Stimulated activated CD8-positive, alpha-beta memory T cell treated with anti-CD3 and anti-CD28 coated beads, Interleukin-7, amount 100 ng/mL, for 1 hour (primary cell): ENCODE data around the gene ZNF628.
"Not testable (repeated sequence)": the region's sequence is repeated elsewhere in the genome, so short reads cannot be mapped to it uniquely, and the experiment has no call there.

Experiments used
- DNase-seq, 2 donors: peaks; one replicate each; pipeline ENCODE4 v3.0.0-alpha.2; 2020; ENCODE audit warnings: low read depth in 2 of 2

Gene ZNF628

DNA sequence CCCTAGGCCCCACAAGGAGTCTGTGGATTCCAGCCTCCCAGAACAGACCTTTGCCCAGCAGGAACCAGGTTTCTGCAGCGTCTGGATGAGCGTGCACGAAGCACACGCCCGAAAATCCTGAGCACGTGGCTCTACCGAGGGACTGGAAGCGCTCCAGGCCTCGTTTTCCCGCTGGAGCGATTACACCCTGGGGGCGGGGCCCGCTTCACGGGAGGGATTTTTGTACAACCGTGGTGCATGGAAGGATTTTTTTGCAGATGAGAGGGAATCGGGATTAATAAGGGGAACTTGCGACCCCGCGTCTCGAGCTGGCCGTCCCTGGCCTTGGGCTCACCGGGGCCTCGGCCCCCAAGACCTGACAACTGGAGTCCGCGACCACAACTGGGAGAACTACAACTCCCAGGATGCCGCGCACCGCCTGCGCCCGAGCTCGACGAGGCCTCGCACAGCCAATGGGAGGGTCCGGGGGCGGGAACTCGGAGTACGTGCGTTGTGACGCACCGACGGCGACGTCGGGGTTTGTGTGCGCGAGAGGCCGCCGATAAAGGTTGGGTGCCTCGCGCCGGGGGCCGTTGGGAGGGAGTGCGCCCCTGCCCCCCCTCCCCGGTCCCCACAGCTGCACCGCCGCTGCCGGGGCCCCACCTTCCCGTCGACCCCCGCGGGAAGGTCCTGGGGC lies at the start of gene ZNF628:
Gene ZNF628, plus strand, starts transcription at position 518 of the 676 bp plus-strand sequence. CDS start 3,294 bp downstream, outside the sequence.
- DNase-seq: peak; percentile 93 to 96

DNA sequence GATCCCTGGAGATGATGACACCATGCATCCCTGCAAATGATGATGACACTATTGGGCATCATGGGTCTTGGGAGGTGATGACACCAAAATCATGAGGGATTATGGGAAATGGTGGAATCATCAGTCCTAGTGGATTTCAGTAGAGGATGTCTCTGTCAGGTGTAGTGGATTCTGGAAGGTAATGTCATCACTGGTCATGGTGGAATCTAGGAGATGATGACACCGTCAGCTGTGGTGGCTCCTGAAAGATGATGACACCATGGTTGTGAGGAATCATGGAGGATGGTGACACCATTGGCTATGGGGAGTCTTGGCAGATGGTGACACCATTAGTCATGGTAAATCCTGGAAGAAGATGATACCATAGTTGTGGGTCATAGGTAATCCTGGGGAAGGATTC lies 45.2 kb upstream of the ZNF628 start:
- no peak for DNase-seq

DNA sequence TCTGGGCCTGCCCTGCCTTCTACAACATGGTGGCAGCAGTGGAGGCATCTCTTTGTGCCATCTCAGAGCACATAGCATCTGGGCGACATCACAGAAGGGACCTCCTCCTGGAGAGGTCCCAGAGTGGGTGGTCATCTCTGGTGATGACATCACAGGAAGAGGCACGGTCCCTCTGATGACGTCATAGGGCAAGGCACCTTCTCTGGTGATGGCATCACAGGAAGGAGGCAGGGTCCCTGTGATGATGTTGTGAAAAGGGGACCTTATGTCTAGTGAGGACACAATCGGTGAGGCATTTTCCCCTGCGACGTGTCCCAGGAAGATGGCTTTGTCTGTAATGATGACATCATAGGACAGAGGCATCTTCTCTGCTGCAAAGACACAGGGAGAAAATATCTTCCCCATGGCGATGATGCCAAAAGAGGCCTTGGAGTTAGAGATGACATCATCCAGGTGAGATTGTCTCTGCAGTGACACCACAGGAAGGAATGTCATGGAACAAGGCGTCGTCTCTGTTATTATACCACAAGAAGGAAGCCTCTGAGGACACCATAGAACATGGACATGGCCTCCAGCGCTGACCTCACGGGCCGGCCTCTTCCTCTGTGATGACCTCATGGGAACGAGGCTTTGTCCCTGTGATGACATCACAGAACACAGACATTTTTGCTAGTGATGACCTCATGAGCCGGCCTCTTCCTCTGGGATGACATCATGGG lies 44.0 kb upstream of the ZNF628 start:
- DNase-seq: no peak

DNA sequence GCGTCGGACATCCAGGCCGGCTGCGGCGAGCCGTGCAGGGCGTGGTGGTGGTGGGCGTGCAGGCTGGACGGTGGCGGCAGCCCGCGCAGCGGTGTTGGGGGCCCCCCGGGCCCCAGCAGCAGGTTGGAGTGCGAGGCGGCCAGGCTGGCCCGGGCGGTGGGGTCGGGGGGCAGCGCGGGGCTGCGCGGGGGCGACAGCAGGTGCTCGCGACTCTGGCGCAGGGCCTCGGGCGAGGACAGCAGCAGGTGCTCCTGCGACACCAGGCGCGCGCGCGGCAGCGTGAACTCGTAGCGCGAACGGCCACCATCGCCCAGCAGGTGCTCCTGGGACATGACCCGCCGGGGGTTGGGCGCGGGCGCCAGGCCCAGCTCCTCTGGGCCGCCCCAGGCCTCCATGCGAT lies 43.1 kb upstream of the ZNF628 start:
- no peak for DNase-seq

DNA sequence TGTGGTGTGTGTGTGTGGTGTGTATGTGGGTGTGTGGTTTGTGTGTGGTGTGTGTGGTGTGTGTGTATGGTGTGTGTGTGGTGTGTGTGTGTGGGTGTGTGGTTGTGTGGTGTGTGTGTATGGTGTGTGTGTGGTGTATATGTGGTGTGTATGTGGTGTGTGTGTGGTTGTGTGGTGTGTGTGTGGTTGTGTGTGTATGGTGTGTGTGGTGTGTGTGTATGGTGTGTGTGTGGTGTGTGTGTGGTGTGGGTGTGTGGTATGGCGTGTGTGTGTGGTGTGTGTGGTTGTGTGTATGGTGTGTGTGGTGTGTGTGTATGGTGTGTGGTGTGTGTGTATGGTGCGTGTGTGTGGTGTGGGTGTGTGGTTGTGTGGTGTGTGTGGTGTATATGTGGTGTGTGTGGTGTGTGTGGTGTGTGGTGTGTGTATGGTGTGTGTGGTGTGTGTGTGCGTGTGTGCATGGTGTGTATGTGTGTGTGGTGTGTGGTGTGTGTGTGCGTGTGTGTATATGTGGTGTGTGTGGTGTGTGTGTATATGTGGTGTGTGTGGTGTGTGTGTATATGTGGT lies 42.0 kb upstream of the ZNF628 start:
- DNase-seq: no peak

DNA sequence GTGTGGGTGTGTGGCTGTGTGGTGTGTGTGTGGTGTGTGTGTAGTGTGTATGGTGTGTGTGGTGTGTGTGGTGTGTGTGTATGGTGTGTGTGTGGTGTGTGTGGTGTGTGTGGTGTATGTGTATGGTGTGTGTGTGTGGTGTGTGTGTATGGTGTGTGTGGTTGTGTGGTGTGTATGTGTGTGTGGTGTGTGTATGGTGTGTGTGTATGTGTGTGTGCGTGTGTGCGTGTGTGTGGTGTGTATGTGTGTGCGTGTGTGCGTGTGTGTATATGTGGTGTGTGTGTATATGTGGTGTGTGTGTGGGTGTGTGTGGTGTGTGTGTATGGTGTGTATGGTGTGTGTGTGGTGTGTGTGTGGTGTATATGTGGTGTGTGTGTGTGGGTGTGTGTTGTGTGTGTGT lies 41.4 kb upstream of the ZNF628 start:
- DNase-seq: no peak

DNA sequence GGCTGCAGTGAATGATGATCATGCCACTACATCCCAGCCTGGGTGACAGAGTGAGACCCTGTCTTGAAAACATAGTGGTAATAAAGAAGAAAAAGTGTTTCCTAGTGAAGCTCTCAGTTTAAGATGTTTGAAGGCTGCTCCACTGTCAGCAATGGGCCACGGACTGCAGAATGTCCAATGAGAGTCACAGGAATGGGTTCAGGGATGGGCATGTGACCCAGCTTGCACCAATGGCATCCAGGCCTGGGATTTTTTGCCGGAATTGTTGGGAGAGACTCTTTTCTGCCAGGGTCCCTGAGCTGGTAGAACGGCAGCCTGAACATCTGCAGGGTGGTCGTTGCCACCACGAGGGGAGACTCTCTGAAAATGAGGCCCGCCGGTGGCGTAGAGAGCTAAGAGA lies 39.6 kb upstream of the ZNF628 start:
- no peak for DNase-seq

DNA sequence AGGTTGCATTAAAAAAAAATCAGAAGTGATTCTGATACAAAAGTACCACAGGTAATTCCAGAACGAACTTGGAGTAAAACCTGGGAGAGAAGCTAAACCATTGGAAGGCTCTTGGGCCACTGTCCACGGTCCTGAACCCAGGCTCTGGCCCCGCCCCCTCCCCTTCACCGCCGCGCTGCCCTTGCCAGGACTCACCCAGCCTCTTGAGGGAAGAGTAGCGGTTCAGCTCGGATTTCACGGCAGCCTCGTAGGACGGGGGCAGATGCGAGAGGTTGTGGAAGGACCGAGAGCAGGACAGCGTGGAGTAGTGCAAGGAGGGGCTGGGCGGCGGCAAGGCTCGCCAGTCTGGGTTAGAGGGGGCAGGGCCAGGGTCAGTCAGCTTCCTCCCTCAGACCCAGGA lies 39.0 kb upstream of the ZNF628 start:
- DNase-seq: no peak

DNA sequence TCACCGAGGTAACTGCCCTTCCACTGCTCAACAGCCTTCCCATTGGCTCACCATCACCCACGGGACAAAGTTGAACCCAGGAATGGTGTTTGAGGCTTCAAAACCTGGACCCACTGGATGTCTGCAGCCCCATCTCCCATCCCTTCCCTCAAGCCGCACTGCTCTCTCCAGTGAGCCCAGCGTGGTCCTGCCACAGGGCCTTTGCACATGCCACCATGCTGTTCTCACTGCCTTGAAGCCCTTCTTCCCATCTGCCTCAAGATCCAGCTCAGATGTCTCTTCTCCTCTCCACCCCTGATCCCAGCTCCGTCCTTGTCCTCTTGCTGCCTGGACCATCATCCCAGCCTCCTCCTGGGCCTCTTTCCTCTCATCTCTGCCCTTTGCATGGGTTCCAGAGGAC lies 37.4 kb upstream of the ZNF628 start:
- DNase-seq: no peak

DNA sequence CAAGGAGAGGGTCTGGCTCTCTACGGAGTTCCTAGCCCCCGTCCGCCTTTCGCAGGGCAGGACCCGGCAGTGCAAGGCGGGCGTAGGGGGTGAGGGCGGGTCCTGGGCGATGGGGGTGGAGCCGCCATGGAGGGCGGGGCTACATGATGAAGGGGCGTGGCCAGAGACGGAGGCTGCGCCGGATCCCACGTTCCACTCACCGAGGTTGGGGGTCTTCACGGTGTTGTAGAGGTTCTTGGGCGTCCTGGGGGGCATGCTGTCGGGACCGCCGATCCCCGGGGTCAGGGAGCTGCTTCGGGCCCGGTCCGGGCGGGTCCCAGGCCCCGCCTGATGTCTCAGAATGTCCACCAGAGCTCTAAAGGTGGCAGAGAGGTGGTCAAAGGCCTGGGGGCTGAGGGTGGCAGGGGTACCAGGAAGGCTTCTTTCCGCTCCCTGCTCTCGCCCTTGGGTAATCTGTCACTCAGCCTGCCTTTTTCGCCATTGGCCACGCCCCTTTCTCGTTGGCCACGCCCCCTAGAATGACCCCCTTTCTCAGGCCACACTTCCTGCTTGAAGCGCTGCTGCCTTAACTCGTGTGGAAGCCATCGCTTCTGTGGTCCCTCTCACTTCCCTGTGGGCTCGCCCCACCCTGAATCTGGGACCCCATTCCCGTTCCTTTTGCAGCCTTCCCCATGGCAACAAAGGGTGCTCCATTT lies 35.9 kb upstream of the ZNF628 start:
- no peak for DNase-seq

DNA sequence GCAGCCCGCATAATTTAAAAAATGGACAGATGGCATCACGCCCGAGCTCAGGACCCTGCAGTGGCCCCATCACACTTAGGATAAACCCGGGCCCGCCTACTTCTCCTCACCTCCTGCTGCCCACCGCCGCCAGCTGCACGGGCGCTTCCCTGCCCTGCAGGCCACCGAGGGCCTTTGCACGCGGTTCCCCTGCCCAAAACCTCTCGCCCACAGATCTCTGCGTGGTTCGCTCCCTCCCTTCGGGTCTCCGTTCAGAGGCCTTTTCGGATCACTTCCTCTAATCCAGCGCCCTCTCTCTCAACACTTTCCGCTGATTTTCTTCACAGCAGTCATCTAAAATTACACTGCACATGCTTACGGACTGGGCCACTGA lies 35.1 kb upstream of the ZNF628 start:
- no peak for DNase-seq

DNA sequence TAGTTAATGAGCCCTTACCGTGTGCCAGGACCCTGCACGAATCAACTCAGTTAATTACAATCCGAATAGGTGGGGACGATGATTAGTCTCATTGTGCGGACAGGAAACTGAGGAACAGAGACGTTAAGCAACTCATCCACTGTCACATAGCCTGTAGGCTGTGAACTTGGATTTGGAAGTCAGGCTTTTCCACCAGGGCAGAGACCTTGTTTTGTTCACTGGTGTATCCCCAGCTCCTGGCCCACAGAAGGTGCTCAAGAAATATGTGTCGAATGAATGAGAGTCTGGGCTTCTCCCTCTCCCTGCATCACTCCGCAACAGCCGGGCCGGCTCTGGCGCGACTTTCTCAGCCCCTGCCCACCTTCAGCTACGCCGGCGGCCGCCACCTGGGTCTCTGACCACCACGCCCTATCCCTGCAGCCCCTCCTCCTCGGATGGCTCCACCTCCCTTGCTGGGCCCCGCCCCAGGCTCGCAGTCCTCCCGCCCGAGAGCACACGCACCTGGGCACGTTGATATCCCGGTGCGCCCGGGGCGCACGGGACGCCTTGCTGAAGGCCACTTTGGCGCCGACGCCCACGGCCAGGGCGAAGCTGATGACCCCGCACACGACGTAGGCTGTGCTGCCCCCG lies 34.6 kb upstream of the ZNF628 start:
- no peak for DNase-seq

DNA sequence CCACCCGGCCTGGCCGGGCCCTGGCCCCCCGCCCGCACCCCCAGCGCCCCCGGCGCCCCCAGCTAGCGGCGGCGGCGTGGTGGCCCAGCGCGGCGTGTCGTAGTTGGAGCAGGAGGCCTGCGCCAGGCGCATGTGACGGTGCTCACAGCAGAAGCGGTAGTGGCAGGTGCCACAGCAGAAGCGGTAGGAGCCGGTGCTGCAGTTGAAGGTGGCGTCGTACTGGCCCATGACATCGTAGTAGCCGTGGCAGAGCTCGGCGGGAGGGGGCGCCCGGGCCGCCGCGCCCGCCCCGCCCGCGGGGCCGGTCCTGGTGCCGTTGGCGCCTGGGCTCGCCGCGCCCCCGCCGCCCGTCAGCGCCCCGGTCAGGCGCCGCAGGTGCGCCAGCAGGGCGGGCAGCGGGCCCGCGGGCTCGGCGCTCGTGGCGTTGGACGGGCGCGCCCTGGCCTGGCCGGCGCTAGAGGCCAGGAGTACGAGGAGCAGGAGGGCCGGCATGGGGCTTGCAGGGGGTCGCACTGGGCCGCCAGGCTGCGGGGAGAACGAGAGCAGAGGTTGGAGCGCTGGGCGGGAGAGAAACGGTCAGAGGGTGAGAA lies 34.0 kb upstream of the ZNF628 start:
- no peak for DNase-seq

DNA sequence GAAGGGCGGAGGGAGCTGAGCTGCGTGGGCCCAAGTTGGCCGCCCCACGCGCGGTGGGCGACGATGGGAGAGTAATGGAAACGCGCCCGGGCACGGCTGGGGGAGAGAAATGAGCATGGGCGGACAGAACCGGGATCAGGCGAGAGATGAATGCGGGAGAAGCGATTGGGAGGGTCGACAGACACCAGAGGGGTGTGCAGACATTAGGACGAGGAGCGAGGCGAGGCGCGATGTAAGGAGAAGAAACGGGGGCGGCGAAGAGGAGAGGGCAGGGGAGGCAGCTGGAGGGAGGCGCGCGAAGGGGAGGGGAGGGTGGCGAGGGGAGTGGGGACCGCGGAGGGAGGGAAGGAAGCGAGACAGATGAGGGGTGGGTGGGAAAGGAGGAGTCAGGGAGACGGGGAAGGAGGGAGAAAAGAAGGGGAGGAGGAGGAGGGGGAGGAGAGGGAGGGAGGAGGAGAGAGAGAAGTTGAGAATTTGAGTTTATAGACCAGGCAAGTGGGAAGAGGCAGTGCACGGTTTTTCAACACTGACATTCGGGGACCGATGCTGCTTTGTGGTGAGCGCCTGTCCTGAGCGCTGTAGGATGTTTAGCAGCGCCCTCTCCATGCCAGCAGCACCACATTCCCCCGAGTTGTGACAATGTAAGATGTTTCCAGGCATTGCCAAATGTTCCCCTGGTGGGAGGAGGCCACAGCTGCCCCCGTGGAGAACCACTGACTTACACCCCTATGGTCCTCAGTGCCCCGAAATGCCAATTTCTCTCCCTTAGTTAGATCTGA lies 33.2 kb upstream of the ZNF628 start, which contains the start of gene SHISA7:
Gene SHISA7, minus strand, starts transcription at position 256 of the 779 bp plus-strand sequence. CDS start 437 bp downstream, outside the sequence.
- no peak for DNase-seq

DNA sequence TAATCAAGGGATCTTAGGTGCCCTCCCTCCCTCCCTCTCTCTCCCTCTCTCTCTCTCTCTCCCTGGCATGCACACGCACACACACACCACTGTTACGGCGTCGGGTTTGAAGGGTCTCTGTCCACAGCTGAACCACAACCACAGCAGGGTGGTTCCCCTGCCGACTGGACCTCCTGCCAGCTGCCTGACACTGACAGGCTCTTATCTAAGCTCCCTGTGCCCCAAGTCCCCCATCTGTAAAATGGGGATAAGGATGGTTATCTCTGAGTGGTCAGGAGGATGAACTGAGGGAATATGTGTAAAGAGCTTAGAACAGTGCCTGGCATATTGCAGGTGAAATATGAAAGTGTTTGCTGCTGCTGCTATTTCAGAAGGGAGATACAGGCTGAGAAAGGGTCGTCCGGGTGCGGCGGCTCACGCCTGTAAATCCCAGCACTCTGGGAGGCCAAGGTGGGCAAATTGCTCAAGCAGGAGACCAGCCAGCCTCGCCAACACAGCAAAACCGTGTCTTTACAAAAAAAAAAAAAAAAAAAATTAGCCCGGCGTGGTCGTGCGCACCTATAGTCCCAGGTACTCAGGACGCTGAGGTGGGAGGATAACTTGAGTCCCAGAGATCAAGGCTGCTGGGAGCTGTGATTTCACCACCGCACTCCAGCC lies 32.5 kb upstream of the ZNF628 start:
- DNase-seq: no peak

DNA sequence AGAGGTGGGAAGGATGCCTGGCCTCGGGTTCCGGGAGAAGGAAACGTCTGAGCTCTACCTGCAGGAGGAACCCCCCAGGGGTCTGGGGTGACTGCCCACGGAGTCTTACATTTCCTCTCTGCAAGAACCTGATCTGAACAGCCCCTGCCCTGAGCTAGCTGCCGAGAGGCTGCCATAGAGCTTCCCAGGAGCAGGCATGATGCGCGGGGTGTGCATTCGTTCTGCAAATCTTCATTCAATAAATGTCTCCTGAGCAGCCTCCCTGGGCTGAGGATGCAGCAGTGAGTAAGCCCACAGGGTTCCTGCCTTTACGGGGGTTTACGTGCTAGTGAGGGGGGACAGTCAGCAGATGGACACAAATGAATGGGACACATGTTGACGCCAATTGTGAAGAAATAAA lies 31.8 kb upstream of the ZNF628 start:
- DNase-seq: no peak

DNA sequence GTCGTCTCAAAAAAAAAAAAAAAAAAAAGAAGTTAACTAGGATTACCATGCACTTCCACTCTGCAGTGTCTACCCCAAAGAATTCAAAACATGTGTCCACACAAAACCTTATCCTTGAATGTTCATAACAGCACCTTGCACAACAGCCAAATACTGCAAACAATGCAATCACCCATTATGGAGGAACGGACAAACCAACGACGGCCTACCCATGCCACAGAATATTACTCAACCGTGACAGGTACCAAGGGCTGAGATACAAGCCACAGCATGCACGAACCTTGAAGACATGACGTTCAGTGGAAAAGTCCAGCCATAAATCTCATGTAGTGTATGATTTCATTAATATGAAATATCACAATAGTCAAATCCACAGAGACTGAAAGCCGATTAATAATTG lies 30.4 kb upstream of the ZNF628 start:
- DNase-seq: no peak

DNA sequence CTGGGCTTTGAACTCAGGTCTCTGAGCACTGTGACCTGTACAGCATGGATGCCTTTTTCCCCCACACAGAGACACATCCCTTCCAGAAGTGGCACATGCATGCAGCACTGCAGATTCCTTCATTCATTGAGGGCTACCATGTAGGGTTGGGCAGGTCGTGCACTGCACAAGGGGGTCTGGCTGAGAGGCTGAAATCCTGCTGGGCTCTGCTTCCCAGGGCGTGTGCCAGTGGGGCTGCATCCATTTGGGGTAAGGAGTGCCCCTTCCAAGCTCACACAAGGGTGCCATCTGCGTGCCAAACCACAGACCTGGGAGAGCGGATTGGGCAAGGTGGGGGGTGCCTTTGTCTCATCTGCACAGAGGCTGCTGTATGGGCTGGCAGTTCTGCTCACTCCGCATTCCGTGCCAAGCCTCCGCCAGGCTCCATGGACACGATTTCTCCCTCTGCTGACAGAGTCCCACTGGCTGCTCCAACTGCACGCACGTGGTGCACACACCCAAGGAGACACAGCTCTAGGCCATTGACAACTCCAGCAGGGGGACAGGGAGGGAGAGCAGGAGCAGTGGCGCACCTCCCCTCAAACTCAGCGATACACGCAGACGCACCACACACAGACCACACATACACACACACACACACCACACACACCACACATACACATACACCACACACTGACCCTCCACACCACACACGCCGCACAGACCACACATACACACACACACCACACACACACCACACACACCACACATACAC lies 28.8 kb upstream of the ZNF628 start:
- no peak for DNase-seq

DNA sequence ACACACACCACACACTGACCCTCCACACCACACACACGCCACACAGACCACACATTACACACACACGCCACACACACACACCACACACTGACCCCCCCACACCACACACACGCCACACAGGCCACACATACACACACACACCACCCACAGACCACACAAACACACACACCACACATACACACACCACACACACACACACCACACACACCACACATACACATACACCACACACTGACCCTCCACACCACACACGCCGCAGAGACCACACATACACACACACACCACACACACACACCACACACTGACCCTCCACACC lies 28.3 kb upstream of the ZNF628 start:
- DNase-seq: not testable (repeated sequence)

DNA sequence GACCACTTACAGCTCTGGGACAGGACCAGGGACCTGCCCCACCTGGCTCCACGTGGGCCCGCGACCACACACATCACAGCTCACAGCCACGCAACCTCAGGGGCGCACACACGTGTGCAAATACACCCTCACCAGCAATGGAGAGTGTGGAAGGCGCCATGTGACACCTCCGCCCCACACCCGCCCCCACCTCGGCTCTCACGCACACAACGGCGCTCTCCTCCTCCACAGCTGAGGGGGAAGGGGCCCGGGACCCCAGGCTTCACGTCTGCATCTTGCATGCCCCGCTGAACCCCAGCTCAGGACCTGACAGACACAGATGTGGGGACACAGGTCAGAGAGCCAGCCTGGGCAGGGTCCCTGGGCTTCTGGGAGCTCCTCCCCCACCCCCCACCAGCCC lies 26.9 kb upstream of the ZNF628 start:
- no peak for DNase-seq
